NOMO-1 treated with dmso at 0.1 percent for 144 hours (cell line): ENCODE results near the gene PDK4.

Experiments
- DNase-seq: peaks from one replicate; lab custom pipeline; 2025; ENCODE audit not compliant: unreplicated experiment; lab: John Stamatoyannopoulos, UW

PDK4 gene

GRCh38 chr7:95596198-95597063 is at the start of gene PDK4:
PDK4 (minus strand) TSS chr7:95596516; CDS start chr7:95596293, 223 bp downstream.
- peak; percentile 40 for DNase-seq

GRCh38 chr7:95642173-95642572 is 45.9 kb upstream of the PDK4 start:
- DNase-seq, result no peak

DNA sequence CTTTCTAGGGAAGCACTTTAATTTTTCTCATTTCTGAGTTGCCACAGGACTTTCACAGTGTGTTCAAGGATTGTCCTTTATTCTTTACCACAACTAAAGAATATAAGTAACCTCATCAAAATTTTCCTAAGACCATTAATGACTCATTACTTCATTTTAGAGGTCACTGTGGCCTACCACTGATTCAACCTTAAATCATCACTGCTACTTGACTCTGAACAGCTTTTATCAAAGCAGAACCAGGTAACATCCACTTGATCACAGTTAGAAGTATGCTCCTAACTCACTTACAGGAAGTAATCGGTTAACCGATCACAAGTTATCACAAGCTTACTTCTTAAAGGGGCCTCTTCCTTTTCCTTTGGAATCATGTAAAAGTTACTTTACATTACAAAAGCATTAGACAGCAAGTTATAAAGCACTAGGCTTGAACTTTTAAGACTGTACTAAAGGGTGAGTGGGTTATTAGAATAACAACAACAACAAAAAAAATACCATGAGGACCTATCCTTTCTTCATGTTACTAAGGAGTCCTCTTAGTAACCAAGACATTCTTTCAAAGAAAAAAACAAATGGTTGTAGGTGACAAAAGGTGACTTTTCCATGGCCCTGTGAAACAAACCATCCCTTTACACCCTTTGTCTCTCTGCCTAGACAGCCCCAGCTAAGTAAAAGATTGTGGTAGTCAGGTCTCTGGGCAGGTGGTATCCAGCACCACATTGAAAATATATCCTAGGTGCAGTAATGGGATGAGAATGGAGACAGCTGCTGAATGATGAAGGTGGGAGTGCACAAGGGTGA is 40.0 kb upstream of the PDK4 start:
- no peak for DNase-seq

DNA sequence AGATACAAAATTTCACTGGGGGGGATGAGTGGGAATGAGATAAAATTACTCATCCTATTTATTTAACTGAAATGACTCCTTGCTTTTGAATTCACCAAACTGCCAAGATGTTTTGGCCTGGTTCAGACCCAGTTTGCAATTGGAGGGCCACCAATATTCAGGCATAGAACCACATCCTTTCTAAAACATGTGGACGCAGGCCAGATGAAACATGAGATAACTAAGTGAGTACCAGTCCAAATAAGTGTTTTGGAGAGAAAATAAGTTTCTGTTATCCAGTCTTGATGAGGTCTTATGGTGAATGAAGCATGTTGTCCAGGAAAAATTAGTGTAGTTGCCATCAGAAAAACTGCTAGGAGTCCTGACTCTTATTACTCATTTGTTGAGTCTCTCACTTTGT is 36.3 kb upstream of the PDK4 start:
- no peak for DNase-seq

- no peak for DNase-seq
These were observed 35.2 kb upstream of the PDK4 start for GRCh38 chr7:95631527-95631926.

GRCh38 chr7:95630702-95631458 is 34.6 kb upstream of the PDK4 start:
- no peak for DNase-seq

DNA sequence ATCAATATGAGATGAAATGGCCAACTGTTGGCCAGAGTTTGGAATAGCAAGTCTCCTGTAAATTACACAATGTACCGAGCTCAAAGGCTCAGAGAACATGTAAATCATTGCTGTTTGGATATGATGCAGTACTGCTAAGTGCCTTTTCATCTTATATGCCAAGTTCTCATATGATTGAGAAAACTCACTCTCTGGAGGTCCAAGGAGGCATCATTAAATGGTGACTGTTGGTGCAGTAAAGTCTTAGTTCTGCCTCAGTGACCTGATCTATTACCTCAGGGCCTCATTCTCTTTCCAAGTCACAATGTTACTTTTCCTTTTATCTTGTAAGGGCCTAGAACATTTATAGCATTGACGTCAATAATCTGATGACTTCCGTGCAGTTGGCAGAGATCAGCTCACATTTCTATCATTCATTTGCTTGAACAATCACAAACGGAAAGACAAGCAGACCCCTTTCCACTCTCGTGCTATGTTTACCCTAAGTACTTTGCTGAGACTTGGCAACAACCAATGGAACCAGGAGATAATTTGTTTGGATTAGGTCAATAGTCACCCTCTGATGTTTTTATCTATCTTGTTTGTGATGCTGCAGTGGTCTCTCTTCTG is 32.6 kb upstream of the PDK4 start:
- DNase-seq, result no peak

DNA sequence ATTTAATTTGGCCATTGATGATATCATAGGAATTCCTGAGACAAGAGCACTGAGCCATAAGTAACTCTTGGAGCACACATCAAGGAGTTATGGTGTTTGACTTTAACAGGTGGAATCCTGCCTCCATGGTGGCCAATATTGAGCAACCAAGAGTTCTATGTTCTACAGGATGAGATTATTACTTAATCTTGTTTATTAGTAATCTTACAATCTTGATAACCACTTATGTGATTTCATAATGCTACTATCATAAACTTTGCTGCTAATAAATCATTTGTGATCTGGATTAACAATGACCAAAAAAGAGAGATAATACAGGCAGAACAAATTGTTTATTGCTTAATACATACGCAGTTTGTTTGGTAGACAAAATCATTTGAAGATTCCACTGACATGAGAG is 27.5 kb upstream of the PDK4 start:
- no peak for DNase-seq

DNA sequence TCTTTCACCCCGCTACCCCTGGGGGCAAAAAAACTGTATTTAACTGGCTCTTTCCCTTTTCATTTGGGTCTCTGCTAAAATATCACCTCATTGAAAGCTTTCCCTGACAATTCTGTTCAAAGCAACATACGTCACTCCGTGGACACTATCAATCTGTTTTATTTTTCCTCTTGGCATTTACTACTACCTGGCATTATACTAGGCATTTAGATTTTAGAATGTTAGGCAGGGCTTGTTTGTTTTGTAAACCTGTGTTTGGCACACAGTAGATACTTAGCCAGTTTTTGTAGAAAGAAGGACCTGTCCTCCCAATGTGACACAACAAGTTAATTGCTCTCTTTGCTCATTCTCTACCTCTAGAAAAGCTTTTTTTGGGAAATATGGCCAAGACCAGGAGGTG is 26.5 kb upstream of the PDK4 start:
- DNase-seq, result no peak

GRCh38 chr7:95622001-95622549 is 25.8 kb upstream of the PDK4 start:
- DNase-seq, result no peak

- DNase-seq, result no peak
These were observed 25.1 kb upstream of the PDK4 start for GRCh38 chr7:95621404-95621803.

GRCh38 chr7:95620631-95621030 is 24.3 kb upstream of the PDK4 start:
- no peak for DNase-seq

DNA sequence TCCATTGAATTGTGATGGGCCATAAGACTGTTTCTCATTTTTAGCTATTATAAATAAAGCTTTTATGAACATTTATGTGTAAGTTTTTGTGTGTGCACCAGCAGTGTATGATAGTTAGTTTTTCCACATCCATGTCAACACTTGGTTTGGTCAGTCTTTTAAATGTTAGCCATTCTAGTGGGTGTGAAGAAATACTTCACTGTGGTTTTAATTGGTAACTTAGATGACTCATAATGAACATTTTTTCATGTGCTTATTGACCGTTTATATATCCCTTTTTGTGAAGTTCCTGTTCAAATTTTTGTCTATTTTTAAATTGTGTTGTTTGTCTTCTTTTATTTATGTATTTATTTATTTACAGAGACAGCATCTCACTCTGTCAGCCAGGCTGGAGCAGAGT is 23.6 kb upstream of the PDK4 start:
- no peak for DNase-seq

- DNase-seq, result no peak
These were observed 23.2 kb upstream of the PDK4 start for GRCh38 chr7:95619517-95619916.

GRCh38 chr7:95614442-95614940 is 18.2 kb upstream of the PDK4 start:
- DNase-seq, result no peak

- DNase-seq, result no peak
These were observed 14.9 kb upstream of the PDK4 start for GRCh38 chr7:95611224-95611623.

DNA sequence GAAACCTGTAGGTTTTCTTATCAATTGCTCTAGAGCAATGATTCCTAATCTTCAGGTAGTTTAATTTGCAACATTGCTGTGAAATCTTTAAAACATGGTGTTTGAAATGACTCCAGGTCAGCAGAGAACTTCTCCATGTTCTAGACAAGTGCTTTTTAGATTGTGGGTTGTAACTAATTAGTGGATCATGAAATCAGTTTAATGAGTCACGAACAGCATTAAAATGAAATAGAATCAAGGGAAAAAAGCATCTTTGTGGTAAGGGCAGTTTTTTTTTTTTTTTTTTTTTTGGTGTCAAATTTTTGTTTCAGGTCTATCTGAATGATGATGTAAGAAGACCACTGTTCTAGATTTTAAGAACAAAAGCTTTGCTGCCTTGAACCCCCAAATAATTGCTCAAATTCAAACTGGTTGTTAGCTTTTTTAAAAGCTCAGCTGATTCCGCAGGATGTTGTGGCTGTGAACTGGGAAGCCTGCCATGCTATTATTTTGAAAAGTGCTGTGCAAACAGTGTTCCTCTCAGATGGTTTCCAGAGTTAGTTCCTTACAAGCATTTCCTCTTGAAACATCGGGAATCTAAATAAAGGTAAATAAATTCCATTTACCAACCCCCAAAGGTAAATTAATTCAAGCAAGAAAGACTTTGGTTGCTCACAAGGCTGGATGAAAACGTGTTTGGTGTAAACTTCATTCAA is 13.1 kb upstream of the PDK4 start:
- peak; percentile 34 for DNase-seq

DNA sequence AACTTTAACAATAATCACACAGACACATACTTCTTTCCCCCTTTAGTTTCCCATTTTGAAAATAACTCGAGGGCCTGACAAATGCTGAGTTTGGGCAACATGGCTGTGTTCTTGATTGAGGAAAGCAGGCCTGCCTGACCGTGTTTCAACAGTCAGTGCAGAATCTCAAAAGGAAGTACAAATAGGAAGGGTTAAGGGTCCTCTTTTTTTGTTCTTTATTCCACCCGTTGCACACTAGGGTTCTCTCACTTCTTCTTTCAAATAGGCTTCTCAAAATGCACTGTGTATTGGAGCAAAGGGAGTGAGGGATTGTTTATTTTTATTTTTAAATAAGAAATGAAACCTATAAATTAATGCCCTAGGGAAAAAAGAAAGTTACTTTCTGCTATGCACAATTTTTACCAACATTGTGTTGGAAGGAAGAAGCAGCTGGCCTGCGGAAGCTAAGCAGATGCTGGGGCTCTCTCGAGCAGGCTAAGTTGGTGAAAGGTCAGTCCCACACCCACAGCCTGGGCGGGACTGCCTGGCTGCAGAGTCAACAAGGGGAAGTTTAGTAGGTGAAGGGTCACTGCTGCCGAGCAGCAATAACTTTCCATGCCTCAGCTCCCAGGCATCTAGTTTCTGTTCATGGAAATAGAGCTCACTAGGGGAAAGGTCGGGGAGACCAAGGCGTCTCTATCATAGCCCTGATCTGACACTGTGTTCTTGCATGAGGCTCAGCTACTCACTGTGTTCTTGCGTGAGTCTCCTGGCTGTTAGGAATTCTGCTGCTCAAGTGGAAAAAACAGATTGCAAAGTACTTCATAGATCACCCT is 12.2 kb upstream of the PDK4 start:
- DNase-seq, result peak; percentile 98

DNA sequence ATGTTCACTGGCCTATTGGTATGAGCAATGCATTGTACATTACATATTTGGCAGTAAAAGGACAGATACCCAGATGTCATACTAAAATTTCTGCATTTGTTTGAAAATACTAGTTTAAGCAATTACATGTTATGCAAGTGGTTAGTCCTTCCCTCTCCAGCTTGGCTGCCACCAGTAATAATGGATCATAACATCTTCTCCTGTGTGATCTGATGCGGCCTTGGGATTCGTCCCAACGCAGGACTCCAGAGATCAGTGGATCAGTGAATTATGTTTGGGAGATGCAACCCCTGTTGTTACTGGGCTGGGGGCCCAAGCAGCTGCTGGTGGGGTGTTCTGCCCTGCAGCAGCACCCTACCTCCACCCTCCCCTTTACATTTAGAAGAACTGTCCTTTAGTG is 11.2 kb upstream of the PDK4 start:
- DNase-seq, result no peak
